Measurements from ENCODE around the gene RAP2A.

DNA sequence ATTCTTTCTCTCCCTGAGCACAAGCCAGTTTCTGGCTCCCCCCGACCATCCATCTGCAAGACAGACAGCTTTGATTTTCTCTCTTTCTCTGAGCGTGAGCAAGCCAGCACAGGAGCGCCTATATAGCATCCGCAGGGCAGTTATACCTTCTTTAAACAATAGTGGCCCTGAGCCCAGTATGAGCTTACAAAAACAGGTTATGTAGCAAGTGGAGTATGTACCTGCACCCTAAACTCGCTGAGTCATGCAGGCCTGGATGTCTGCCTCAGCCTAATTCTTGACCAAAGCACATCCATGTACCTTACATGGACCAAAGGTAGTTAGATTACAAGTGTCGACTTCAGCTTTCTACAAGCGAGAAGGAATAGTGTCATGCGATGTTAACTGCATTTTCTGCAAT, 61.7 kb downstream of the RAP2A start:
- no peak for TF ChIP-seq CTCF (conservative IDR thresholded peaks at IDR 0.05)
- TF ChIP-seq ZFX (IDR thresholded peaks at IDR 0.05) = no peak

All from C4-2B (cell line).